Kidney (tissue), 14 donors: ENCODE data around the gene TBC1D1. TPM values are rescaled to one million over a fixed set of nuclear protein-coding genes. Genes with fewer than 3 reads are reported as not detected.
A peak's percentile ranks its signal among the peaks of the same experiment; 100 is the strongest.

Source experiments
- DNase-seq, 5 donors: peaks; one replicate each; pipeline ENCODE4 v3.0.0-alpha.2; 2013 to 2020
- FAIRE-seq: peaks from 2 replicates; lab custom pipeline; 2012; peaks lifted over from hg19 to GRCh38; lab: Jason Lieb, UNC
- H3K27ac ChIP-seq, 2 donors: one replicate each; pipeline ENCODE4 v1.7.0; 2013; ENCODE audit warnings: low read depth in 2 of 2, low read length in 2 of 2, inconsistent platforms in 1 of 2
- H3K27me3 ChIP-seq: one replicate; pipeline ENCODE4 v1.7.1; 2013; ENCODE audit warnings: low read length, inconsistent platforms; ENCODE audit not compliant: control insufficient read depth, insufficient read depth
- H3K36me3 ChIP-seq, 3 donors: one replicate each; pipeline versions ENCODE4 v1.7.0 to v1.7.1; 2013; ENCODE audit warnings: low read length in 3 of 3, control low read depth in 1 of 3, inconsistent platforms in 1 of 3; ENCODE audit not compliant: insufficient read depth in 3 of 3, control insufficient read depth in 2 of 3
- H3K4me1 ChIP-seq, 3 donors: one replicate each; pipeline versions ENCODE4 v1.7.0 to v1.7.1; 2013; ENCODE audit warnings: low read length in 3 of 3, inconsistent platforms in 1 of 3, low read depth in 1 of 3; ENCODE audit not compliant: control insufficient read depth in 2 of 3, insufficient read depth in 2 of 3
- H3K4me3 ChIP-seq, 3 donors: one replicate each; pipeline versions ENCODE4 v1.7.0 to v1.8.1; 2013; ENCODE audit warnings: low read length in 3 of 3, control low read depth in 1 of 3, inconsistent platforms in 1 of 3
- H3K9ac ChIP-seq, 3 donors: one replicate each; pipeline versions ENCODE4 v1.7.0 to v1.7.1; 2013; ENCODE audit warnings: low read length in 3 of 3, control low read depth in 1 of 3, inconsistent platforms in 1 of 3
- H3K9me3 ChIP-seq, 3 donors: one replicate each; pipeline versions ENCODE4 v1.7.0 to v1.7.1; 2013; ENCODE audit warnings: low read length in 3 of 3, control low read depth in 1 of 3, inconsistent platforms in 1 of 3; ENCODE audit not compliant: control insufficient read depth in 2 of 3, insufficient read depth in 1 of 3
- intact Hi-C: fragments of 100-400 bp; cut with DNase I; formaldehyde crosslinking; loops from one replicate; pipeline ENCODE4 v1.11.1; 2022
- polyA plus RNA-seq: library from polyadenylated mRNA; stranded (reverse); fragments of 350-450 nt; fragmentation: Illumina TruSeq; extraction: RNeasy Lipid Tissue Mini Kit (QIAGEN cat#74804); gene quantifications from one replicate; pipeline ENCODE4 v1.2.3, GENCODE V29; 2014; ENCODE audit warnings: low read depth, low replicate concordance; ENCODE audit not compliant: insufficient read depth
- total RNA-seq: library from RNA; stranded (reverse); fragmentation: NEBNext Ultra II Directional; extraction: Animal tissue kit (Norgen Biotek cat#: 25700); gene quantifications from one replicate; pipeline ENCODE4 v1.2.1, GENCODE V29; 2021
- TF ChIP-seq, protein P1 (sequence below): IDR thresholded peaks from 3 replicates; pipeline ENCODE4 v1.5.1; 2012; ENCODE audit warnings: mild to moderate bottlenecking, moderate library complexity, borderline replicate concordance; ENCODE audit not compliant: insufficient read depth; ENCODE audit errors: extremely low read depth
- donor health status: control.
- donor health status: control.
- donor health status: control.
- donor health status: control.
- donor health status: control.
- donor health status: DM: yes; HTN: yes; CAD: no.
- donor health status: Normal renal cell carcinoma (clear cell type).

Gene TBC1D1
- total and polyA plus RNA-seq, 2 donors from 2014 or later: 170 to 182 TPM

DNA sequence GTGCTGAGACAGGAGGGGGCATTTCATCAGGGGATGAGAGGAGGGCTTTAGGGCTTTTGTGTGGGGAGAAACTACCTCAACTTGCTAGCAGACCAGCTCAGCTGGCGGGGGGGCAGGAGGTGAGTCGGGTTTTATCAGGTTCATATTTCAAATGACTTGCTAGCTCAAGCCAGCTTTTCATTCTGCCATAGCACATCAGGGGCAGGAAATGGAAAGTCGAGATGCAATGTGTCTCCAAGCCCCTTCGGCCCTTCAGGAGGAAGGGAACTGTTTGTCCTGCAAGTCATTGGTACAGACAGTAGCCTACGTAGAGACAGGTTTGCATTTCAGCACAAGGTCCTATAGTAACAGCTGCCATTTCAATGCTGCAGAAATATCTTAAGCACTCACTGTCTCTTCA lies 263.4 kb downstream of the TBC1D1 start:
- TF ChIP-seq, protein P1, sequence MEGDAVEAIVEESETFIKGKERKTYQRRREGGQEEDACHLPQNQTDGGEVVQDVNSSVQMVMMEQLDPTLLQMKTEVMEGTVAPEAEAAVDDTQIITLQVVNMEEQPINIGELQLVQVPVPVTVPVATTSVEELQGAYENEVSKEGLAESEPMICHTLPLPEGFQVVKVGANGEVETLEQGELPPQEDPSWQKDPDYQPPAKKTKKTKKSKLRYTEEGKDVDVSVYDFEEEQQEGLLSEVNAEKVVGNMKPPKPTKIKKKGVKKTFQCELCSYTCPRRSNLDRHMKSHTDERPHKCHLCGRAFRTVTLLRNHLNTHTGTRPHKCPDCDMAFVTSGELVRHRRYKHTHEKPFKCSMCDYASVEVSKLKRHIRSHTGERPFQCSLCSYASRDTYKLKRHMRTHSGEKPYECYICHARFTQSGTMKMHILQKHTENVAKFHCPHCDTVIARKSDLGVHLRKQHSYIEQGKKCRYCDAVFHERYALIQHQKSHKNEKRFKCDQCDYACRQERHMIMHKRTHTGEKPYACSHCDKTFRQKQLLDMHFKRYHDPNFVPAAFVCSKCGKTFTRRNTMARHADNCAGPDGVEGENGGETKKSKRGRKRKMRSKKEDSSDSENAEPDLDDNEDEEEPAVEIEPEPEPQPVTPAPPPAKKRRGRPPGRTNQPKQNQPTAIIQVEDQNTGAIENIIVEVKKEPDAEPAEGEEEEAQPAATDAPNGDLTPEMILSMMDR: no peak
- H3K36me3 ChIP-seq: no peaks in the 10 kb centered on the region
- no peaks in the 10 kb centered on the region for H3K9me3 ChIP-seq
- H3K9ac ChIP-seq: no peak overlapping the region
- H3K27me3 ChIP-seq: no peaks in the 10 kb centered on the region
- peaks cover 0 to 5% (median 3%) of the 10 kb centered on the region in 3 donors for H3K4me1 ChIP-seq
- FAIRE-seq (no peak), DNase-seq (peak in 2 of 5 donors; percentile 41 to 47)
- H3K27ac ChIP-seq: no peak overlapping the region
- intact Hi-C loops: no loop called here
- H3K4me3 ChIP-seq: no peak overlapping the region

DNA sequence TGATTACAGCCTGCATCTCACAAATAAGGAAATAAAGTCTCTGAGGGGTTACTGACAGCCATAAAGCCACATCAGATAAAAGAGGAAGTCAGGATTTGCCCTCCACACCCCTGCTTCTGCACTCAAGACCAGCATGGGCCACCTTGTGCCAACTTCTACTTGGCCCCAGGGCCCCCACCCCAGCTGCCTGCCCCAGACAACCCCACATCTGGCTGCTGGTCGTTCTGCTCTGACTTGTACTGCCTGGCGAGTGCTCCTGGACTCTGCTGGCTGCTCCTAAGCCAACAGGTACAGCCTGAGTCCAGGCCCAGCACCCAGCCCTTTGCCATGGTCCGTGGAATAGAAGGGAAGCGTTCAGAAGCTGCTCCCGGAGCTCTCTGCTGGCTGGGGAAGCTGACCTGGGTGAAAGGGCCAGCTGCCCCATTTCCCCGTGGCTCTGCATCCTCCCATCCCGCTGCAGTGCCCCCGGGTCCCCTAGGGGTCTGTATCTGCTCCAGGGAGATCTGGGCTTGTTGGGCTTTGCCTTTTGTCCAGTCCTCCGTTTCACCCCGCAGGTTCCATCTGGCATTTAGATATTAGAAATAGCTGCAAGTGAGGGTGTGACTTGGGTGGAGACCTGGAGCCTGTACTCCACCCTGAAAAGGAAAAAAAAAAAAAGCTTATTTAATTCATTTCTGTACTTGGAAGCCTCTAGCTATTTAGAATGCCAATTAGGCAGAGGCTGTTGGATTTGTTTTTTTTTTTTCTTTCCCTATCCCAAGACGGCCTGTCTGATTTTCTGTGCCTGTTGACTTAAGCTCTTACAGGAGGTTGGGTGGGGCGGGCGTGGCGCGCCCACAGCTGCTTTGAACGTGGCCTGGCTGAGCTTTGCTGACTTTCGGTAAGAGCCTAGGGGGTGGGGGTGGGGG lies 264.1 kb downstream of the TBC1D1 start:
- FAIRE-seq (no peak), DNase-seq (peak in 1 of 5 donors; percentile 88)
- H3K9ac ChIP-seq: no peak overlapping the region
- intact Hi-C loops: no loop called here
- no peaks in the 10 kb centered on the region for H3K9me3 ChIP-seq
- no peaks in the 10 kb centered on the region for H3K27me3 ChIP-seq
- TF ChIP-seq, protein P1: no peak
- peaks cover 0 to under 1% (median 0%) of the 10 kb centered on the region in 3 donors for H3K4me1 ChIP-seq
- no peaks in the 10 kb centered on the region for H3K36me3 ChIP-seq
- H3K4me3 ChIP-seq: no peak overlapping the region
- H3K27ac ChIP-seq: no peak overlapping the region

DNA sequence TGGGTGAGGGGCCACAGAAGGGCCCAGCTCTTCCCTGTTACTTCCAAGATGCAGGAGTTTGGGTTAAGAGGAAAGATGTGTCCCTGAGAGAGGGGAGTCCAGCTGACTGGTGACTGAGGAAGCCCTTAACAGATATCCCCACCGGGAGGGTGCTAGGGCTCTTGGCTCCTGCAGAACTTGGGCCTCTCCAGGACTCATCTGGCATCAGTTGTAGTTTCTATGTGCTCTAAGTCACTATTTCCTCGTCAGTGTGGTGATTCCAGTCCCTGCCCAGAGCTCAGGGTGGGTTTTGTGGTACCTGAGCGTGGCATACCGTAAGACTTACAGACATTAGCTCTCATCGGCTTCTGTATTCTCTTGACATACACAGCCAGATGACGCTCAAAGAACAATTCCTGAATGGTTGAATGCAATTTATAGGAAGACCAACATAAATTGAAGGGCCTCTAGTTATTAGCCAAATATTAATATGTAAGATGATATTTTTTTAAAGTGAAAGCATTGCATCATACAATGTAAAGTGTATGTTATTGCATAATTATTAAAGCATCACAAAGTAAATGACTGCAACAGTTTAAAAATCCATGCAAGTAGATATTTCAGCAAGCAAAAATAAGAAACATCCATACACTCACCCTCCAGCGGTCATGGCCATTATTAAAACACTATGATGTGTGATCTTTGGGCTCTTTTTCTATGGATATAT lies 264.9 kb downstream of the TBC1D1 start:
- FAIRE-seq (no peak), DNase-seq (no peak)
- TF ChIP-seq, protein P1: no peak
- no peaks in the 10 kb centered on the region for H3K27me3 ChIP-seq
- H3K27ac ChIP-seq: no peak overlapping the region
- H3K4me1 ChIP-seq: peaks cover 0 to 1% (median 0%) of the 10 kb centered on the region in 3 donors
- no peak overlapping the region for H3K9ac ChIP-seq
- H3K4me3 ChIP-seq: no peak overlapping the region
- intact Hi-C loops: no loop called here
- no peaks in the 10 kb centered on the region for H3K9me3 ChIP-seq
- no peaks in the 10 kb centered on the region for H3K36me3 ChIP-seq
